ENCODE data around the gene GDA. TPM values are rescaled to one million over a fixed set of nuclear protein-coding genes. Genes with fewer than 3 reads are reported as not detected.

GDA gene
- total RNA-seq, 1 experiment from 2014 or later: 3.6 TPM

DNA sequence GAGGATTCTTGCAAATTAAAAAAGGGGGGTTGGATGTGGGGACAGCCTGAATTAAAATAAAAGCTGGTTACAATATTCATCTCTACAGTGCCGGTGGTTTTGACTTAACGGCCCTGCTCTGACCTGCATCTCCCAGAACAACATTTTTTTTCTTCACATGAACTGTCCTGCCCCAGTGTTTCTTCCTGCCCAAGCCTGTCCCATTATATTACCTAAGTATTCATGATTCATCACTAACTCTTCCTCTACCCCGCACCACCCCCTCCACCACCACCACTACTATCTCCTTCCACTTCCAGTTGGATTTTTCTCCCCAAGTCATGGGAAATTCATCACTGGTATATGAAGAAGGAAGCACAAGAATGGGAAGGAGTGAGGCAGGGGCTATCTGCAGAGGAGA, 125.7 kb downstream of the GDA start:
- H3K23ac ChIP-seq (ENCODE audit: insufficient read length, low read depth, low read length): no peak overlapping the region
- H3K23me2 ChIP-seq (ENCODE audit: insufficient read length, low read depth, low read length, poor library complexity, severe bottlenecking): no peaks in the 10 kb centered on the region
- Mint-ChIP-seq H3K4me1 (no peaks in the 10 kb centered on the region), H3K36me3 (ENCODE audit: insufficient read depth in 1 of 3, low read depth in 3 of 3) (no peaks in the 10 kb centered on the region), H3K4me3 (no peak overlapping the region), H3K9me3 (no peaks in the 10 kb centered on the region; a peak in 2 of 5 replicates), H3K27ac (no peak overlapping the region), H3K27me3 (ENCODE audit: low read depth) (peaks cover 2% of the 10 kb centered on the region; the same call in 1 of the 2 replicates)
- H2BK15ac ChIP-seq (ENCODE audit: low read depth, low read length): no peak overlapping the region
- no peaks in the 10 kb centered on the region for H3K9me3 ChIP-seq (ENCODE audit: control insufficient read depth, low read depth, low read length)
- no peak overlapping the region for H2AFZ ChIP-seq (ENCODE audit: low read length)
- H3K79me1 ChIP-seq (ENCODE audit: insufficient read depth, low read depth, low read length, poor library complexity, severe bottlenecking): no peaks in the 10 kb centered on the region
- H3K27me3 ChIP-seq (ENCODE audit: insufficient read depth, low read length): no peaks in the 10 kb centered on the region
- no peak overlapping the region for H3K9ac ChIP-seq (ENCODE audit: extremely low read depth, insufficient read length, low read length)
- no peak overlapping the region for H3K27ac ChIP-seq (ENCODE audit: insufficient read length, low read depth, low read length)
- no peak overlapping the region for H3T11ph ChIP-seq (ENCODE audit: low read length)
- H2BK20ac ChIP-seq (ENCODE audit: low read depth, low read length, poor library complexity, severe bottlenecking): no peak overlapping the region
- H2BK12ac ChIP-seq (ENCODE audit: insufficient read length, low read depth, low read length): no peak overlapping the region
- WGBS (ENCODE audit: extremely low coverage, insufficient read length, low lambda C conversion rate): no CpG with 5 or more reads among the region's 3 CpGs
- H3K4me2 ChIP-seq (ENCODE audit: insufficient read depth, insufficient read length, low read length): no peak overlapping the region
- no peak overlapping the region for H2AK5ac ChIP-seq (ENCODE audit: insufficient read length, low read length)
- H3K18ac ChIP-seq (ENCODE audit: insufficient read length, low read depth, low read length): no peak overlapping the region
- no peak overlapping the region for H3K14ac ChIP-seq (ENCODE audit: insufficient read depth, low read length)
- no peak overlapping the region for H2BK5ac ChIP-seq (ENCODE audit: insufficient read length, low read length)
- no peaks in the 10 kb centered on the region for H3K4me1 ChIP-seq (ENCODE audit: insufficient read depth, low read length)
- H2BK120ac ChIP-seq (ENCODE audit: low read depth, low read length, poor library complexity, severe bottlenecking): no peak overlapping the region
- no peaks in the 10 kb centered on the region for H4K20me1 ChIP-seq (ENCODE audit: control insufficient read depth, insufficient read depth, insufficient read length)
- TF ChIP-seq CTCF (conservative IDR thresholded peaks at IDR 0.05): no peak
- DNase-seq: no peak
- H4K5ac ChIP-seq (ENCODE audit: insufficient read length, low read depth, low read length): no peak overlapping the region
- H3K56ac ChIP-seq (ENCODE audit: insufficient read length, low read depth, low read length): no peak overlapping the region
- no peak overlapping the region for H4K8ac ChIP-seq (replicated peaks; ENCODE audit: insufficient read length, low read depth, low read length)
- no peaks in the 10 kb centered on the region for H3K79me2 ChIP-seq (ENCODE audit: insufficient read depth, low read length)
- no peak overlapping the region for H4K91ac ChIP-seq (ENCODE audit: insufficient read length, low read depth, low read length)
- H3K4ac ChIP-seq (ENCODE audit: low read depth, low read length): no peak overlapping the region

Data from H9 (cell line).